ENCODE measurements around the gene ANKRD16. TPM values are rescaled to one million over a fixed set of nuclear protein-coding genes. Genes with fewer than 3 reads are reported as not detected.

ANKRD16 gene
- total RNA-seq, 1 experiment from 2014 or later: 12.2 TPM

DNA sequence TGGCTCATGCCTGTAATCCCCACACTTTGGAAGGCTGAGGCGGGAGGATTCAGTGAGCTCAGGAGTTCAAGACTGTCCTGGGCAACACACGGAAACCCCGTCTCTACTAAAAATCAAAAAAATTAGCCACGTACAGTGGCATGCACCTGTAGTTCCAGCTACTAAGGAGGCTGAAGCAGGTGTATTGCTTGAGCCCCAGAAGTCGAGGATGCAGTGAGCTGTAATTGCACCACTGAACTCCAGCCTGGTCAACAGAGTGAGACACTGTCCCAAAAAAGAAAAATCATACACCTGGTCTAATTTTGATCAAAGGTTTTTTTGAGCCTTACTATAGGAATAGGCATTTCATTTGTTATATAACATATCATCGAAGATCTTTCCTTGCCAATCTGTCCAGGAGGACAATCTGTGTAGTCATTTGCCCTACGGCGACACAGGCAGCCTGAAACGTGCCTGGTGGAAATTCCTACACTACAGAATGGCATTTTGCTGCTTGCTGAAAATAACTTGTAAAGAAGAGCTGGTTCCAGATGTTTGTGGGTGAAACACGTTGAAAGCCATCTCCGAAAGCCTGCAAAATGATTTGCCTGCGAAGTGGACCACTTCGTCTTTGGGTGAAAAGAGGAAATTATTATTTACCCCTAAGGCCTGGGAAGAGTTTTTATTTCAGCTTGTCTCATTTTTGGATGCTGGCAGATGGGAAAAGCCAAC lies 45.2 kb downstream of the ANKRD16 start (continued):
- TF ChIP-seq, protein P1, sequence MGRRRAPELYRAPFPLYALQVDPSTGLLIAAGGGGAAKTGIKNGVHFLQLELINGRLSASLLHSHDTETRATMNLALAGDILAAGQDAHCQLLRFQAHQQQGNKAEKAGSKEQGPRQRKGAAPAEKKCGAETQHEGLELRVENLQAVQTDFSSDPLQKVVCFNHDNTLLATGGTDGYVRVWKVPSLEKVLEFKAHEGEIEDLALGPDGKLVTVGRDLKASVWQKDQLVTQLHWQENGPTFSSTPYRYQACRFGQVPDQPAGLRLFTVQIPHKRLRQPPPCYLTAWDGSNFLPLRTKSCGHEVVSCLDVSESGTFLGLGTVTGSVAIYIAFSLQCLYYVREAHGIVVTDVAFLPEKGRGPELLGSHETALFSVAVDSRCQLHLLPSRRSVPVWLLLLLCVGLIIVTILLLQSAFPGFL (CRISPR knock-in tag; IDR thresholded peaks at IDR 0.05; ENCODE audit: borderline replicate concordance): no peak
- TF ChIP-seq, protein P2, sequence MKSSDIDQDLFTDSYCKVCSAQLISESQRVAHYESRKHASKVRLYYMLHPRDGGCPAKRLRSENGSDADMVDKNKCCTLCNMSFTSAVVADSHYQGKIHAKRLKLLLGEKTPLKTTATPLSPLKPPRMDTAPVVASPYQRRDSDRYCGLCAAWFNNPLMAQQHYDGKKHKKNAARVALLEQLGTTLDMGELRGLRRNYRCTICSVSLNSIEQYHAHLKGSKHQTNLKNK (CRISPR knock-in tag; IDR thresholded peaks at IDR 0.05): no peak
- TF ChIP-seq ZNF138 (CRISPR knock-in tag; conservative IDR thresholded peaks at IDR 0.05) (no peak), GRHL2 (CRISPR knock-in tag; IDR thresholded peaks at IDR 0.05; ENCODE audit: insufficient replicate concordance, severe bottlenecking) (no peak), ESRRA (CRISPR knock-in tag; IDR thresholded peaks at IDR 0.05; ENCODE audit: borderline replicate concordance) (no peak), RELA (CRISPR knock-in tag; IDR thresholded peaks at IDR 0.05; ENCODE audit: borderline replicate concordance) (no peak), ZNF121 (CRISPR knock-in tag; IDR thresholded peaks at IDR 0.05) (no peak), ZNF423 (CRISPR knock-in tag; IDR thresholded peaks at IDR 0.05) (no peak)

DNA sequence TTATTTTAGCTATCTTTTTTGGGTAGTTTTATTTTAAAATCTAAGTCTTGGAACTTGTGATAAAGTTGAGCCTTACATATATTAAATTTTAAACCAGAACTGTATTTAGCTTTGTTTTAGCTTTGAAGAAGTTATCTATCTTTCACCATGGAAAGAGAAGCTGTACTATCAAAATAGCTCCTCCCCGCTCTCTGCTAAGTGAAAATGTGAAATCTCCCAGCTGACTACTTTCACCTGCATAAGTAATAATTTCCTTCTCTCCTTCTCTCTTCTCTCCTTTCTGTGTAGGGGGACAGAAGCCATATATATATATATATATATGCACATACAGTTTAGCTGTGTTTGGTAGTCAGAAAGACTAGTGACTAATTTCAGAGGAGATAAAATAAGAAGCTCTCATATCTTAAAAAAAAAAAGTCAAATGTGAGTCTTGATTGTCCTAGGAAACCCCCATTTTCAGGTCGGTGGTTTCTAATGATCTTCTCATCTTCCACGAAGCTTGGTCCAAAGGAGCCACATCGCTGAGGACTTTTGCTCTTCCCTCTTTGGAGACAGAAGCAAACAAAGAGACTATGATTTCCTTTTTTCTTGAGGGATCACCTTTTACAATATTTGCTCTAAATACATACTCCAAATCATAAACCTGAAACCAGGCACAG lies 45.9 kb downstream of the ANKRD16 start:
- no peak for DNase-seq (ENCODE audit: low spot score)
- no peak for ATAC-seq
- TF ChIP-seq, protein P3, sequence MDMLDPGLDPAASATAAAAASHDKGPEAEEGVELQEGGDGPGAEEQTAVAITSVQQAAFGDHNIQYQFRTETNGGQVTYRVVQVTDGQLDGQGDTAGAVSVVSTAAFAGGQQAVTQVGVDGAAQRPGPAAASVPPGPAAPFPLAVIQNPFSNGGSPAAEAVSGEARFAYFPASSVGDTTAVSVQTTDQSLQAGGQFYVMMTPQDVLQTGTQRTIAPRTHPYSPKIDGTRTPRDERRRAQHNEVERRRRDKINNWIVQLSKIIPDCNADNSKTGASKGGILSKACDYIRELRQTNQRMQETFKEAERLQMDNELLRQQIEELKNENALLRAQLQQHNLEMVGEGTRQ (CRISPR knock-in tag; IDR thresholded peaks at IDR 0.05): no peak
- TF ChIP-seq, protein P4, sequence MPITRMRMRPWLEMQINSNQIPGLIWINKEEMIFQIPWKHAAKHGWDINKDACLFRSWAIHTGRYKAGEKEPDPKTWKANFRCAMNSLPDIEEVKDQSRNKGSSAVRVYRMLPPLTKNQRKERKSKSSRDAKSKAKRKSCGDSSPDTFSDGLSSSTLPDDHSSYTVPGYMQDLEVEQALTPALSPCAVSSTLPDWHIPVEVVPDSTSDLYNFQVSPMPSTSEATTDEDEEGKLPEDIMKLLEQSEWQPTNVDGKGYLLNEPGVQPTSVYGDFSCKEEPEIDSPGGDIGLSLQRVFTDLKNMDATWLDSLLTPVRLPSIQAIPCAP (CRISPR knock-in tag; IDR thresholded peaks at IDR 0.05): no peak
- no peak for TF ChIP-seq PRRX2 (CRISPR knock-in tag; IDR thresholded peaks at IDR 0.05)
- TF ChIP-seq NR1H2 (CRISPR knock-in tag; IDR thresholded peaks at IDR 0.05): no peak
- TF ChIP-seq, protein P5, sequence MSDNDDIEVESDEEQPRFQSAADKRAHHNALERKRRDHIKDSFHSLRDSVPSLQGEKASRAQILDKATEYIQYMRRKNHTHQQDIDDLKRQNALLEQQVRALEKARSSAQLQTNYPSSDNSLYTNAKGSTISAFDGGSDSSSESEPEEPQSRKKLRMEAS (CRISPR knock-in tag; IDR thresholded peaks at IDR 0.05): no peak
- TF ChIP-seq, protein P1 (CRISPR knock-in tag; IDR thresholded peaks at IDR 0.05; ENCODE audit: borderline replicate concordance): no peak
- no peak for TF ChIP-seq TEAD4 (CRISPR knock-in tag; IDR thresholded peaks at IDR 0.05)
- no peaks in the 10 kb centered on the region for H3K36me3 Mint-ChIP-seq
- H3K27ac Mint-ChIP-seq: no peak overlapping the region
- no peaks in the 10 kb centered on the region for H3K27me3 Mint-ChIP-seq (ENCODE audit: low read depth)
- no peak overlapping the region for H3K4me3 Mint-ChIP-seq
- ChIA-PET CTCF (no interaction called here), POLR2A (interaction anchor here (1.0 kb wide), 1 partner anchor 19 kb away, joined by 3 read pairs; no protein-coding TSS in a partner anchor)
- no peaks in the 10 kb centered on the region for H3K9me3 Mint-ChIP-seq
- H3K4me1 Mint-ChIP-seq: peaks cover 6% of the 10 kb centered on the region

DNA sequence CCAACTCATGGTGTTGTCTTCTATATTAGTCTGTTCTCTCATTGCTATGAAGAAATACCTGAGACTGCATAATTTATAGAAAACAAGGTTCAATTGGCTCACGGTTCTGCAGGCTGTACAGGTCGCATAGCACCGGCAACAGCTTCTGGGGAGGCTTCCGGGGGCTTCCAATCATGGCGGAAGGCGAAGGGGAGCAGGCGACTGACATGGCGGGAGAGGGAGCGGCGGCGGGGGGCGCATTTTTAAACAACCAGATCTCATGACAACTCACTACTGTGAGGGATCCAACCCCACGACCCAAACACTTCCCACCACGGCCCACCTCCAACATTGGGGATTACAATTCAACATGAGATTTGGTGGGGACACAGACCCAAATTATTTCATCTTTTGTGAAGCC lies 47.7 kb downstream of the ANKRD16 start:
- H3K27ac Mint-ChIP-seq: no peak overlapping the region
- no peaks in the 10 kb centered on the region for H3K9me3 Mint-ChIP-seq
- DNase-seq (ENCODE audit: low spot score): no peak
- CTCF ChIA-PET: interaction anchor here (0.8 kb wide), 1 partner anchor 48 kb away, joined by 3 read pairs; the partner anchor contains the start of gene ANKRD16
- POLR2A ChIA-PET: no interaction called here
- no peak for ATAC-seq
- no peaks in the 10 kb centered on the region for H3K36me3 Mint-ChIP-seq
- H3K4me1 Mint-ChIP-seq: peaks cover 6% of the 10 kb centered on the region
- no peak overlapping the region for H3K4me3 Mint-ChIP-seq
- no peaks in the 10 kb centered on the region for H3K27me3 Mint-ChIP-seq (ENCODE audit: low read depth)
- TF ChIP-seq GABPB1 (CRISPR knock-in tag; IDR thresholded peaks at IDR 0.05): no peak
- no peak for TF ChIP-seq FOXP1 (CRISPR knock-in tag; IDR thresholded peaks at IDR 0.05; ENCODE audit: borderline replicate concordance)
- TF ChIP-seq ZNF396 (CRISPR knock-in tag; IDR thresholded peaks at IDR 0.05; ENCODE audit: borderline replicate concordance): no peak
- no peak for TF ChIP-seq NFYB (CRISPR knock-in tag; conservative IDR thresholded peaks at IDR 0.05; ENCODE audit: low read depth)
- no peak for TF ChIP-seq MXD4 (CRISPR knock-in tag; IDR thresholded peaks at IDR 0.05; ENCODE audit: borderline replicate concordance)
- TF ChIP-seq, protein P6, sequence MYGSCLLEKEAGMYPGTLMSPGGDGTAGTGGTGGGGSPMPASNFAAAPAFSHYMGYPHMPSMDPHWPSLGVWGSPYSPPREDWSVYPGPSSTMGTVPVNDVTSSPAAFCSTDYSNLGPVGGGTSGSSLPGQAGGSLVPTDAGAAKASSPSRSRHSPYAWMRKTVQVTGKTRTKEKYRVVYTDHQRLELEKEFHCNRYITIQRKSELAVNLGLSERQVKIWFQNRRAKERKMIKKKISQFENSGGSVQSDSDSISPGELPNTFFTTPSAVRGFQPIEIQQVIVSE (CRISPR knock-in tag; IDR thresholded peaks at IDR 0.05; ENCODE audit: borderline replicate concordance): no peak
- TF ChIP-seq, protein P7, sequence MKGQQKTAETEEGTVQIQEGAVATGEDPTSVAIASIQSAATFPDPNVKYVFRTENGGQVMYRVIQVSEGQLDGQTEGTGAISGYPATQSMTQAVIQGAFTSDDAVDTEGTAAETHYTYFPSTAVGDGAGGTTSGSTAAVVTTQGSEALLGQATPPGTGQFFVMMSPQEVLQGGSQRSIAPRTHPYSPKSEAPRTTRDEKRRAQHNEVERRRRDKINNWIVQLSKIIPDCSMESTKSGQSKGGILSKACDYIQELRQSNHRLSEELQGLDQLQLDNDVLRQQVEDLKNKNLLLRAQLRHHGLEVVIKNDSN (CRISPR knock-in tag; IDR thresholded peaks at IDR 0.05): no peak
- TF ChIP-seq ATF1 (CRISPR knock-in tag; IDR thresholded peaks at IDR 0.05): no peak
- no peak for TF ChIP-seq NR1H2 (CRISPR knock-in tag; IDR thresholded peaks at IDR 0.05)
- no peak for TF ChIP-seq NFE2L1 (CRISPR knock-in tag; IDR thresholded peaks at IDR 0.05)
- TF ChIP-seq JAZF1 (CRISPR knock-in tag; IDR thresholded peaks at IDR 0.05): no peak

Measured in WTC11 (cell line).